MV-4-11 (cell line): Measurements from ENCODE around the gene C16orf54.
A peak's percentile ranks its signal among the peaks of the same experiment; 100 is the strongest.
"Not testable (repeated sequence)": the region's sequence is repeated elsewhere in the genome, so short reads cannot be mapped to it uniquely, and the experiment has no call there.

Experiments used
- DNase-seq: peaks from one replicate; lab custom pipeline; 2025; lab: John Stamatoyannopoulos, UW

Gene C16orf54

GRCh38 chr16:29707160-29707559, 38.6 kb downstream of the C16orf54 start:
- DNase-seq, result not testable (repeated sequence)

- DNase-seq, result no peak
These were observed 40.8 kb downstream of the C16orf54 start for GRCh38 chr16:29705030-29705429.

- DNase-seq, result no peak
These were observed 43.5 kb downstream of the C16orf54 start for GRCh38 chr16:29702269-29702668.

GRCh38 chr16:29701214-29701555, 44.6 kb downstream of the C16orf54 start:
- no peak for DNase-seq

- peak; percentile 78 for DNase-seq
These were observed 45.4 kb downstream of the C16orf54 start for GRCh38 chr16:29700253-29700987.

- DNase-seq, result no peak
These were observed 46.2 kb downstream of the C16orf54 start for GRCh38 chr16:29699324-29700219.

GRCh38 chr16:29698484-29699323, 47.1 kb downstream of the C16orf54 start:
- no peak for DNase-seq

- no peak for DNase-seq
These were observed 47.7 kb downstream of the C16orf54 start for GRCh38 chr16:29698042-29698441.

GRCh38 chr16:29697391-29697790, 48.4 kb downstream of the C16orf54 start:
- DNase-seq, result no peak

- no peak for DNase-seq
These were observed 48.9 kb downstream of the C16orf54 start for GRCh38 chr16:29696881-29697331.

GRCh38 chr16:29695675-29696074, 50.1 kb downstream of the C16orf54 start:
- not testable (repeated sequence) for DNase-seq

GRCh38 chr16:29694384-29695195, 51.2 kb downstream of the C16orf54 start:
- DNase-seq, result no peak

GRCh38 chr16:29692606-29693005, 53.2 kb downstream of the C16orf54 start:
- DNase-seq, result not testable (repeated sequence)
